K562 (cell line): Measurements from ENCODE around the gene TBC1D5. TPM values are rescaled to one million over a fixed set of nuclear protein-coding genes. Genes with fewer than 3 reads are reported as not detected.

ENCODE experiments used
- EHMT2 ChIP-seq: fragments of 450-650 bp; IDR thresholded peaks from 2 replicates; pipeline ENCODE4 v1.6.1; 2018; ENCODE audit warnings: antibody characterized with exemption
- GATA2 ChIP-seq: sonication (generic); formaldehyde crosslinking; IDR thresholded peaks from 2 replicates; pipeline ENCODE4 v1.4.0; 2020; ENCODE audit warnings: mild to moderate bottlenecking, missing genetic modification reagents
- HOXB6 ChIP-seq: fragments of 250-450 bp; sonication (Bioruptor Pico); IDR thresholded peaks from 2 replicates; pipeline ENCODE4 v1.5.1; 2022; ENCODE audit warnings: mild to moderate bottlenecking, borderline replicate concordance
- NFYB ChIP-seq: IDR thresholded peaks from 2 replicates; pipeline ENCODE4 v1.6.1; 2011; ENCODE audit warnings: mild to moderate bottlenecking, moderate library complexity; ENCODE audit not compliant: insufficient read length; ENCODE audit errors: extremely low read depth
- NONO ChIP-seq, 2 experiments: fragments of 200-400 bp in 1 of 2; fragments of 450-650 bp in 1 of 2; formaldehyde crosslinking in 1 of 2; IDR thresholded peaks; 2 replicates each; pipeline ENCODE4 v1.6.1; 2017; ENCODE audit warnings: low read depth in 2 of 2, mild to moderate bottlenecking in 2 of 2, moderate library complexity in 2 of 2, low read length in 1 of 2
- PBX2 ChIP-seq, 2 experiments: IDR thresholded peaks in 1 of 2; conservative IDR thresholded peaks in 1 of 2; 2 replicates each; pipeline ENCODE4 v1.6.1; 2016; ENCODE audit warnings: low read depth in 2 of 2, mild to moderate bottlenecking in 1 of 2, missing compliant biosample characterization in 1 of 2, missing genetic modification characterization in 1 of 2, moderate library complexity in 1 of 2
- RAD51 ChIP-seq: fragments of 450-650 bp; IDR thresholded peaks from 2 replicates; pipeline ENCODE4 v1.7.1; 2016; ENCODE audit warnings: low read depth, mild to moderate bottlenecking, borderline replicate concordance
- RBFOX2 ChIP-seq: fragments of 200-400 bp; formaldehyde crosslinking; IDR thresholded peaks from 2 replicates; pipeline ENCODE4 v1.6.1; 2017; ENCODE audit warnings: low read depth, mild to moderate bottlenecking, low read length, moderate library complexity
- RBM14 ChIP-seq: fragments of 200-400 bp; formaldehyde crosslinking; IDR thresholded peaks from 2 replicates; pipeline ENCODE4 v1.6.1; 2018; ENCODE audit warnings: low read depth, mild to moderate bottlenecking, low read length, moderate library complexity, borderline replicate concordance; ENCODE audit not compliant: insufficient read depth
- RCOR1 ChIP-seq, 2 experiments: IDR thresholded peaks; 2 replicates each; pipeline ENCODE4 v1.6.1; 2012; ENCODE audit warnings: low read depth in 2 of 2, low read length in 2 of 2, borderline replicate concordance in 1 of 2, improper control_type of control experiment in 1 of 2
- SNIP1 ChIP-seq: fragments of 450-650 bp; IDR thresholded peaks from 2 replicates; pipeline ENCODE4 v1.7.1; 2017; ENCODE audit warnings: low read depth, mild to moderate bottlenecking
- TBL1XR1 ChIP-seq, 2 experiments: IDR thresholded peaks; 2 replicates each; pipeline ENCODE4 v1.6.1; 2012; ENCODE audit warnings: improper control_type of control experiment in 2 of 2, low read length in 2 of 2, mild to moderate bottlenecking in 1 of 2
- polyA plus RNA-seq, 8 experiments: library from polyadenylated mRNA; depleted of rRNA in 4 of 8; stranded (reverse) in 5 of 8; unstranded in 3 of 8; fragments of >200 nt; fragmentation: Nextera tagmentation in 2 of 8; fragmentation: Illumina TruSeq in 1 of 8; extraction: Ambion mirVana in 2 of 8; extraction: Trizol in 1 of 8; gene quantifications; 2 replicates each; pipeline versions ENCODE4 v1.2.1 to v1.2.3, GENCODE V29; 2011 to 2014; ENCODE audit warnings: inconsistent platforms in 1 of 8, missing spikeins in 1 of 8
- total RNA-seq, 7 experiments: library from RNA; depleted of rRNA in 6 of 7; stranded (reverse); fragments of >200 nt in 6 of 7; fragmentation: Illumina TruSeq in 2 of 7; extraction: Trizol in 2 of 7; gene quantifications; 2 replicates each; pipeline versions ENCODE4 v1.2.1 to v1.2.3, GENCODE V29; 2011 to 2021; ENCODE audit warnings: low replicate concordance in 1 of 7
- TF ChIP-seq, protein P1 (sequence below): sonication (generic); formaldehyde crosslinking; IDR thresholded peaks from 2 replicates; pipeline ENCODE4 v1.5.0; 2020; ENCODE audit warnings: missing genetic modification reagents
- TF ChIP-seq, protein P2 (sequence below), 2 experiments: fragments of 450-650 bp; IDR thresholded peaks; 2 replicates each; pipeline ENCODE4 v1.6.1; 2018; ENCODE audit warnings: mild to moderate bottlenecking in 2 of 2, low read depth in 1 of 2; ENCODE audit not compliant: partially characterized antibody in 2 of 2

Gene TBC1D5
- total and polyA plus RNA-seq, 9 of the 15 experiments (the other 6 are each of a cell fraction or from before 2014, with no cell fraction given), result 2.9 to 38.1 (median 25.6) TPM

- TF ChIP-seq, protein P1, sequence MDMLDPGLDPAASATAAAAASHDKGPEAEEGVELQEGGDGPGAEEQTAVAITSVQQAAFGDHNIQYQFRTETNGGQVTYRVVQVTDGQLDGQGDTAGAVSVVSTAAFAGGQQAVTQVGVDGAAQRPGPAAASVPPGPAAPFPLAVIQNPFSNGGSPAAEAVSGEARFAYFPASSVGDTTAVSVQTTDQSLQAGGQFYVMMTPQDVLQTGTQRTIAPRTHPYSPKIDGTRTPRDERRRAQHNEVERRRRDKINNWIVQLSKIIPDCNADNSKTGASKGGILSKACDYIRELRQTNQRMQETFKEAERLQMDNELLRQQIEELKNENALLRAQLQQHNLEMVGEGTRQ (CRISPR knock-in tag), result no peak
- TF ChIP-seq, protein P2, sequence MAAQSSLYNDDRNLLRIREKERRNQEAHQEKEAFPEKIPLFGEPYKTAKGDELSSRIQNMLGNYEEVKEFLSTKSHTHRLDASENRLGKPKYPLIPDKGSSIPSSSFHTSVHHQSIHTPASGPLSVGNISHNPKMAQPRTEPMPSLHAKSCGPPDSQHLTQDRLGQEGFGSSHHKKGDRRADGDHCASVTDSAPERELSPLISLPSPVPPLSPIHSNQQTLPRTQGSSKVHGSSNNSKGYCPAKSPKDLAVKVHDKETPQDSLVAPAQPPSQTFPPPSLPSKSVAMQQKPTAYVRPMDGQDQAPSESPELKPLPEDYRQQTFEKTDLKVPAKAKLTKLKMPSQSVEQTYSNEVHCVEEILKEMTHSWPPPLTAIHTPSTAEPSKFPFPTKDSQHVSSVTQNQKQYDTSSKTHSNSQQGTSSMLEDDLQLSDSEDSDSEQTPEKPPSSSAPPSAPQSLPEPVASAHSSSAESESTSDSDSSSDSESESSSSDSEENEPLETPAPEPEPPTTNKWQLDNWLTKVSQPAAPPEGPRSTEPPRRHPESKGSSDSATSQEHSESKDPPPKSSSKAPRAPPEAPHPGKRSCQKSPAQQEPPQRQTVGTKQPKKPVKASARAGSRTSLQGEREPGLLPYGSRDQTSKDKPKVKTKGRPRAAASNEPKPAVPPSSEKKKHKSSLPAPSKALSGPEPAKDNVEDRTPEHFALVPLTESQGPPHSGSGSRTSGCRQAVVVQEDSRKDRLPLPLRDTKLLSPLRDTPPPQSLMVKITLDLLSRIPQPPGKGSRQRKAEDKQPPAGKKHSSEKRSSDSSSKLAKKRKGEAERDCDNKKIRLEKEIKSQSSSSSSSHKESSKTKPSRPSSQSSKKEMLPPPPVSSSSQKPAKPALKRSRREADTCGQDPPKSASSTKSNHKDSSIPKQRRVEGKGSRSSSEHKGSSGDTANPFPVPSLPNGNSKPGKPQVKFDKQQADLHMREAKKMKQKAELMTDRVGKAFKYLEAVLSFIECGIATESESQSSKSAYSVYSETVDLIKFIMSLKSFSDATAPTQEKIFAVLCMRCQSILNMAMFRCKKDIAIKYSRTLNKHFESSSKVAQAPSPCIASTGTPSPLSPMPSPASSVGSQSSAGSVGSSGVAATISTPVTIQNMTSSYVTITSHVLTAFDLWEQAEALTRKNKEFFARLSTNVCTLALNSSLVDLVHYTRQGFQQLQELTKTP (IDR thresholded peaks at IDR 0.05; ENCODE audit: low read depth in 1 of 2, partially characterized antibody in 2 of 2), result no peak
- TF ChIP-seq GATA2 (CRISPR knock-in tag) (no peak), SNIP1 (no peak), HOXB6 (CRISPR knock-in tag) (no peak), NONO (IDR thresholded peaks at IDR 0.05; ENCODE audit: low read depth in 2 of 2, low read length in 1 of 2) (no peak), EHMT2 (0 out of 2 replicates have a peak, but pooled peaks have one; percentile 11), TBL1XR1 (IDR thresholded peaks at IDR 0.05; ENCODE audit: low read length in 2 of 2) (no peak), RCOR1 (IDR thresholded peaks at IDR 0.05; ENCODE audit: borderline replicate concordance in 1 of 2, low read depth in 2 of 2, low read length in 2 of 2) (peak in 1 of 2 experiments; percentile 63; a peak in 1 of 4 replicates), RAD51 (no peak), NFYB (no peak), PBX2 (CRISPR knock-in tag; IDR thresholded peaks at IDR 0.05; ENCODE audit: low read depth) (no peak), PBX2 (tag; conservative IDR thresholded peaks at IDR 0.05; ENCODE audit: low read depth) (no peak), RBM14 (no peak), RBFOX2 (no peak)
These were observed 163.0 kb downstream of the TBC1D5 start (continued) for GRCh38 chr3:17579289-17580031.
